ENCODE measurements around the gene CARNS1.
"Not testable (repeated sequence)": the region's sequence is repeated elsewhere in the genome, so short reads cannot be mapped to it uniquely, and the experiment has no call there.

CARNS1 gene

DNA sequence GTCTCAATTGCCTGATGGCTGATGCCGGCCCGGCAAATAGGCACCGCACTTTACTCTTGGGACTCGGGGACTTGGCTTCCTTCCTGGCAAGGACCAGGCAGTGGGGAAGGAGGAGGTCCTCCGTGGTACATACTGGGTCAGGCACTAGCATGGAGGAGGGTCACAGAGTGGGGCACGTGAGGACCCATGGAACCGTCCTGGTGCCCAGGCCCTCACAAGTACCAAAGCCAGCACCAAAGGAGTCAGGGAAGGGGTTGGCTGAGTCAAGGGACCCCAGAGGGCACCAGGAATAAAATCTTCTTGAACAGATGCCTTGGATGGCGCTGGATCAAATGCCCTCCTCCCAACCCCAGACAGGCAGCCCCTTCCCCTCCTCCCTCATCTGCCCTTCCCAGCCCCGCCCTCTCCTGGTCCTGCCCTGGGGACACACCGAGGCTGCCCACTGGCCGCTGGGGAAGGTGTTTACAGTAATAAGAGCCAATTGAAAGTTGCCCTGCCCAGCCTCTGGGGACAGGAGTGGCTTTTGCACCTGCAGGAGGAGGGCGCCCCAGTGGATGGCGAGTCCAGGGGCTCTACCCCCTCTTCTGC is 5.6 kb upstream of the CARNS1 start:
- no peak for FAIRE-seq
- DNase-seq (ENCODE audit: low spot score), result no peak

DNA sequence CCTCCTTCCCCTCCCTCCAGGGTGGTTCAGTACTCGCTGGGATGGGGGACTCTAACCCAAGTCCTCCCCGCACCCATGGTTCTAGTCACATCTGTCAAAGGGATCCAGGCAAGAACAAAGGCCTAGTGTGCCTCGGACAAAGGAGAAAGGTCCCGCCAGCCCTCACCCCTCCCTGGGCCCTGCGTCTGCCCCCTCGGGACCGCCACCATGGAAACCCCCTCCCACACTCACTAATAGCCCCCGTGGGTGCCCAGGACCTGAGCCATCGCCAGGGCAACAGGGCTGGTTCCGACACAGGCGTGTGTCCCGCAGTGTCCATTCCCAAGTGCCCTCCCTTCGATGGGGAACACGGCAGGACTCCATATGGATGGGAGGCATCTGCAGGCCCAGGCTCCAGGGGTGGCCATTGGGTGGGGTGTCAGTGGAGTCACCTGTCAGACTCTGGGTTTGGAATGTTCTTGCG is 5.1 kb upstream of the CARNS1 start:
- no peak for FAIRE-seq

DNA sequence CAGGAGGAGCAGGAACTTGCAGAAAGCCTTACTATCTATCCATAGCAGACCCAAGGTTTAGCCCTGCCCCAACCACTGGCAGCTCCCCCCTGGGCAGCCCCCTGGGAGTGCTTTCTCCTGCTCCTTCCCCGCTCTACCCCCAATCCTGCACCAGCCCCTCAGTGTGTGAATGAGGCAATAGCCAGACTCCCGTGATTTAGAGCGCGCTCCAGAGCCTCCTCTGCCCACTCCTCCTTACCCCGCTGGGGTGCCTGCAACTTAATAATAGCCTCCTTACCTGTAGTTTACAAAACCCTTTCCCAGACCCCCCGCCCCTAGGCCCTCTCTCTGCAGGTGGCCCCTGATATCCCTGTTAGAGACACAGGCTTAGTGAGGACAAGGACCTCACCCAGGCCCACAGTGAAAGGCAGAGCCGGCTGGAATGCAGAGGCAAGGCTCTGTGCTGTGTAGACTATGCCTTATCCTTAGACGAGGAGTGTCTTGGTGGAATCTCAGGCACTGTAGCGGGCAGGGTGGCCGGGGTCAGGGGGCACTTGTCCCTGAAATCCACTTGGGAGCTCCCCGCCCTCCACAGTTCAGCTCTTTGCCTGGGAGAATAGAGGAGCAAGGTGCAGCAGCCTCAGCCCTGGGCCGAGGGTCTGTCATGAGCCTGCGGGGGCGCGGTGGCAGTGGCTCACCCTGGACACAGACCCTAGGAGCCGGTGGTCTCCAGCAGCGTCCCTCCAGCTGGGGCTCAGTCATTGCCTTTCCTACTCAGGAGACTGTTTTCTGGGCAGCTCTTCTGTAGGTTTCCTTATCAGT is 4.3 kb upstream of the CARNS1 start:
- DNase-seq (ENCODE audit: low spot score) (no peak), FAIRE-seq (no peak)

More for the DNA sequence above, 5.1 kb upstream of the CARNS1 start:
- no peak for DNase-seq (ENCODE audit: low spot score)

- FAIRE-seq (no peak), DNase-seq (ENCODE audit: low spot score) (no peak)
Observed at GRCh38 chr11:67411785-67412152, 3.7 kb upstream of the CARNS1 start.

- DNase-seq (ENCODE audit: low spot score), result no peak
- FAIRE-seq, result no peak
Observed at GRCh38 chr11:67412495-67413179, 2.8 kb upstream of the CARNS1 start.

DNA sequence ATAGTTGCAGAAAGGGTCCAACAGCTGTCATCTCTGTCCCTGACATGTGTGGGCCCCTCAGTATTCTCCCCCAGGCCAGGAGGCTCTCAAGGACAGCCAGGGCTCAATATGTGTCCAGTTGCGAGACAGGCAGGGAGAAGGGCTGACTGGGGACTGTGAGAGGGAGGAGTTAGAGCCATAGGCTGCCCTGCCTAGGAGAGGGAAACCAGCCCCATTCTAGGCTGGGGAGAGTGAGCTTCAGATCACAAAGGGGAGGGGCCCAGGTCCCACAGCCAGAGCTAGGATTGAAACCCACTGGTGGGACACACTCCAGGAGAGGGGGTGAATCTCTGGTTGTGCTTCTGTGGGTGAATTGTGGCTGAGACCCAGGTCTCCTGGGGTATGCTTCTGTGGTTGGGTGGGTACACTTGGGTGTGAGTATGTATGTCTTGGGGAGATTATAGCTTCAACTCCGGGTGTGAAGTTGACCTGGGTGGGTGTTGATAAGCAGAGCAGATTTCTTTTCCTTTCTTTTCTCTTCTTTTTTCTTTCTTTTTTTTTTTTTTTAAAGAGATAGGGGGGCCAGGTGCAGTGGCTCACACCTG is 2.1 kb upstream of the CARNS1 start:
- no peak for DNase-seq (ENCODE audit: low spot score)

DNA sequence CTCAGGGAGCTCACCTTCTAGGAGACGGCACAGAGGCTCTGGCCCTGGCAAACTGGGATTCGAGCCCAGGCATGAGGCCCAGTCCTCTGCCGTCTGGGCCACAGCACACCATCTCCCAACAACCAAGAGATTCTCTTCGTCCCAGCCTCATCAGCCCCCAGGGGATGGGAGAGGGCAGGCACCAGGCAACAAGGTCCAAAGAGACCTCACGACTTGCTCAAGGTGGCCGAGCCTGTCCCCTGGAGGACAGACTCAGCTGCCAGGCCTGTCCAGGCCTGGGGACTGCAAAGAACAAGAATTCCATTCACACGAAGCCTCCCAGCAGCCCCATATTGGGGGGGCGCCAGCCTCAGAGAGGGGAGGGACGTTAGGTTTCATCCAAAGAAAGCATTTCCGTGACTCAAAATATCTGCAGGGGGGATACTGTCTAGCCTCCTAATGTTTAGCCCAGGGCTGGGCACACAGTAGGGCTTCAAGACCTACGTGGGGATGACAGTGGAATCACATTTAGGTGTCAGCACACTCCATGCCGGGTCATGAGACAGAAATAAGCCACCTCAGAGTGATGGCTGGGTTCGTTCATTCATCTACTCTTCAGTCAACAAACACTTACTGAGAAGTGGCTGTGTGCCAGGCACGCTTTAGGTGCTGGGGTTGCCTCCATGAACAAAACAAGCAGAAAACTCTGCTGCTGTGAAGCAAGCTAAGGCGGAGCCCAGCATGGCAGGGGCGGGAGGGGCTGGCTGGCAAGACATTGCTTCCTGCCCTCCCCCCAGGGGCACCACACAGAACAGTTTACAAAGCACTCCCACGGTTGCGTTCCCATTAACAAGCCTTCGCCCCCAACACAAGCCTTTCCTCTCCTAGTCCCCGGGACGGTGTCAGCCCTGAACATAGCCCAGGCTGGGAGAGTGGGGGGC is 1.2 kb downstream of the CARNS1 start:
- FAIRE-seq (no peak), DNase-seq (ENCODE audit: low spot score) (no peak)

More for the DNA sequence above, 2.1 kb upstream of the CARNS1 start:
- no peak for FAIRE-seq

GRCh38 chr11:67417425-67417824 is 1.9 kb downstream of the CARNS1 start:
- no peak for DNase-seq (ENCODE audit: low spot score)
- no peak for FAIRE-seq

DNA sequence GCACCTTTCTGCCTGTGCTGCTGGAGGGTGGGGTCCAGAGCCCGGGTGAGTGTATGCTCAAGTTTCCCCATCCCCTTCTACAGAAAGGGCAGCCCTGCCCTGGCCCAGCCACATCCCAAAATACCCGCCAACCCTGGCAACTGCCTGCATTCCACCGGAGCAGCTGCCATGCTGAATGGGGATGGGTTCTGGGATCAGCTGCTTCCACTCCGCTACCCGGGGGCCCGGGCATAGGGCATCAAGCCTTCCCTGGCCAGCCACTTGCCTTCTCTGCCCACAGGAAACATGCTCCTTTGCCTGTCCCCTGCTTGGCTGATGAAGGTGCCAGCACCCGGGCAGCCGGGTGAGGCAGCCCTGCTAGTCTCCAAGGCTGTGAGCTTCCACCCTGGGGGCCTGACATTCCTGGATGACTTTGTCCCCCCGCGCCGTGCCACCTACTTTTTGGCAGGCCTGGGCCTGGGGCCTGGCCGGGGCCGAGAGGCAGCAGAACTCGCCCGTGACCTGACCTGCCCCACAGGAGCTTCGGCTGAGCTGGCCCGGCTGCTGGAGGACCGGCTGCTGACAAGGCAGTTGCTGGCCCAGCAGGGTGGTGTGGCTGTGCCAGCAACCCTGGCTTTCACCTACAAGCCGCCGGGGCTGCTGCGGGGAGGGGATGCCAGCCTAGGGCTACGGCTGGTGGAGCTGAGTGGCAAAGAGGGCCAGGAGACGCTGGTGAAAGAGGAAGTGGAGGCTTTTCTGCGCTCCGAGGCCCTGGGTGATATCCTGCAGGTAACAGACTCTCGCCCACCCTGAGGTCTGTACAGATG is 3.2 kb downstream of the CARNS1 start:
- FAIRE-seq (peak; percentile 13), DNase-seq (ENCODE audit: low spot score) (no peak)

- no peak for FAIRE-seq
- DNase-seq (ENCODE audit: low spot score), result no peak
Observed at GRCh38 chr11:67419325-67420049, 4.0 kb downstream of the CARNS1 start.

DNA sequence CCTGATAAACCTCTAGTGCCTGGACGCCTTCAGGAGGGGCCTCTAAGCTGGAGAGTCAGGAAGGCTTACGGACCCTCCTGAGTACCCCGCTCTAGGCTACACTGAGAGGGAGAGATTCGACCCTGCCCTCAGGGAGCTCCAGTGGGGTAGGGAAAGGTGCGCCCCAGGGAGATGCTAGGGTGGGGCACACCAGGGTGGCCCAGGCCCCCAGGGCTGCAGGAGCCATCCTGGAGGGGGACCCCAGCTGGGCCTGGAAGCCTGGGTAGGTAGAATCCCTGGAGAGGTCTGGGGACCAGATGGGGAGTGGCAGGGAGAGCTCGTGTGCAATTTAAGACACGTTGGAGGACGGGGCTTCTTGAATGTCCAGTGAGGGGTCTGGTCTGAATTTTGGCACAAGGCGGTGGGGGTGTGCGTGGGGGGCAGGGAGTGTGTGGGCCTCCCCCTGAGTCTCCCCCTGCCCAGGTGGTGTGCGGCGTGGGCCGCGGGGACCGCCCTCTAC is 4.7 kb downstream of the CARNS1 start:
- DNase-seq (ENCODE audit: low spot score), result no peak
- FAIRE-seq, result no peak

DNA sequence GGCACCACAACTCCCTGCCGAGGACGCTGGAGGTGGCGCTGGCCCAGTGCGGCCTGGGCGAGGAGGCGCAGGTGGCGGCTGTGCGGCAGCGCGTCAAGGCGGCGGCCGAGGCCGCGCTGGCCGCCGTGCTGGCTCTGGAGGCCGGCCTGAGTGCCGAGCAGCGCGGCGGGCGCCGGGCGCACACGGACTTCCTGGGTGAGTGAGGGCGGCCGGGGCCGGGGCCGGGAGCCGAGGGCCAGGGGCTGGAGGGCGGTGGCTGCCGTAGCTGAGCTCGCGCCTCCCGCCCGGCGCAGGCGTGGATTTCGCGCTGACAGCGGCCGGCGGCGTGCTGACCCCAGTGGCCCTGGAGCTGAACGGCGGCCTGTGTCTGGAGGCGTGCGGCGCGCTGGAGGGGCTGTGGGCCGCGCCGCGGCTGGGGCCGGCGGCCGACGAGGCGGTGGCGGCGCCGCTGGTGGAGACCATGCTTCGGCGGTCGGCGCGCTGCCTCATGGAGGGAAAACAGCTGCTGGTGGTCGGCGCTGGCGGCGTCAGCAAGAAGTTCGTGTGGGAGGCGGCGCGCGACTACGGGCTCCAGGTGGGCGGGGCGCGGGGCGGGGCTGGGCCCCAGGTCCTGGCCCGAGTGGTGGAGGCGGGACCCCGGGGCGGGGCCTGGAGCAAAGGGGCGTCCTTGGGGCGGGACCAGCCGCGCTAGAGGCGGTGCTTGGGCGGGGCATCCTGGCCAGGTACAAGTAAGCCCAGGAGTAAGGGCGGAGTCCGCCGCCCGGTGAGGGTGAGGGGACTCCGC is 5.4 kb downstream of the CARNS1 start:
- FAIRE-seq (peak; percentile 81), DNase-seq (ENCODE audit: low spot score) (peak; percentile 98)

GRCh38 chr11:67421430-67422031 is 6.1 kb downstream of the CARNS1 start:
- DNase-seq (ENCODE audit: low spot score) (no peak), FAIRE-seq (no peak)

GRCh38 chr11:67422891-67423290 is 7.4 kb downstream of the CARNS1 start:
- no peak for FAIRE-seq
- no peak for DNase-seq (ENCODE audit: low spot score)

GRCh38 chr11:67423466-67423865 is 8.0 kb downstream of the CARNS1 start:
- DNase-seq (ENCODE audit: low spot score), result no peak
- FAIRE-seq, result no peak

DNA sequence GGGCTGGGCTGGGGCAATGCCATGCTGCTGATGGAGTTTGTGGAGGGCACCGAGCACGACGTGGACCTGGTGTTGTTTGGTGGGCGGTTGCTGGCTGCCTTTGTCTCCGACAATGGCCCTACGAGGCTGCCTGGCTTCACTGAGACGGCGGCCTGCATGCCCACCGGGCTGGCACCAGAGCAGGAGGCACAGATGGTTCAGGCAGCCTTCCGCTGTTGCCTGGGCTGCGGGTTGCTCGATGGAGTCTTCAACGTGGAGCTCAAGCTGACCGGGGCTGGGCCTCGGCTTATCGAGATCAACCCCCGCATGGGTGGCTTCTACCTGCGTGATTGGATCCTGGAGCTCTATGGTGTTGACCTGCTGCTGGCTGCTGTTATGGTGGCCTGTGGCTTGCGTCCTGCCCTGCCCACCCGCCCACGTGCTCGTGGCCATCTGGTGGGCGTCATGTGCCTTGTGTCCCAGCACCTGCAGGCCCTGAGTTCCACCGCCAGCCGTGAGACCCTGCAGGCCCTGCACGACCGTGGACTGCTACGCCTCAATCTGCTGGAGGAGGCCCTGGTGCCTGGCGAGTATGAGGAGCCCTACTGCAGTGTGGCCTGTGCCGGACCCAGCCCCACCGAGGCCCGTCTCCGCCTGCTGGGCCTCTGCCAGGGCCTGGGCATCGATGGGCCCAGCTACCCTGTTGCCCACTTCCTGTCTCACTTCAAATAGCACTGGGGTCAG is 8.6 kb downstream of the CARNS1 start:
- FAIRE-seq (no peak), DNase-seq (ENCODE audit: low spot score) (no peak)

GRCh38 chr11:67427364-67427859 is 11.9 kb downstream of the CARNS1 start:
- not testable (repeated sequence) for DNase-seq (ENCODE audit: low spot score); FAIRE-seq
